K562 (cell line): Measurements from ENCODE around the gene FNBP1. TPM values are rescaled to one million over a fixed set of nuclear protein-coding genes. Genes with fewer than 3 reads are reported as not detected.
A peak's percentile ranks its signal among the peaks of the same experiment; 100 is the strongest.

Experiments
- BCOR ChIP-seq: fragments of 450-650 bp; IDR thresholded peaks from 2 replicates; pipeline ENCODE4 v1.6.1; 2016
- CREB3L1 ChIP-seq: fragments of 450-650 bp; IDR thresholded peaks from 2 replicates; pipeline ENCODE4 v1.6.1; 2014; ENCODE audit warnings: low read depth, mild to moderate bottlenecking, moderate library complexity, borderline replicate concordance
- CXXC5 ChIP-seq: fragments of 250-450 bp; sonication (Bioruptor Pico); IDR thresholded peaks from 2 replicates; pipeline ENCODE4 v1.8.0; 2022; ENCODE audit warnings: inconsistent platforms, mild to moderate bottlenecking, moderate library complexity
- ETV5 ChIP-seq: sonication (generic); formaldehyde crosslinking; IDR thresholded peaks from 2 replicates; pipeline ENCODE4 v1.4.0; 2020; ENCODE audit warnings: low read depth, mild to moderate bottlenecking, missing genetic modification reagents
- MYC ChIP-seq, 2 experiments: fragments of 250-450 bp in 1 of 2; sonication (Bioruptor Pico) in 1 of 2; IDR thresholded peaks; 2 replicates each; pipeline versions ENCODE4 v1.5.1 to v1.6.1; 2012 to 2021; ENCODE audit warnings: low read depth in 2 of 2, borderline replicate concordance in 1 of 2, improper control_type of control experiment in 1 of 2, low read length in 1 of 2, mild to moderate bottlenecking in 1 of 2, moderate library complexity in 1 of 2
- POLR2B ChIP-seq: fragments of 450-650 bp; IDR thresholded peaks from 2 replicates; pipeline ENCODE4 v1.6.1; 2018; ENCODE audit warnings: low read depth; ENCODE audit not compliant: partially characterized antibody
- REST ChIP-seq, 2 experiments: fragments of 450-650 bp; formaldehyde crosslinking in 1 of 2; IDR thresholded peaks; 2 replicates each; pipeline versions ENCODE4 v1.4.0 to v1.6.1; 2014 to 2020; ENCODE audit warnings: mild to moderate bottlenecking in 2 of 2, borderline replicate concordance in 1 of 2, low read depth in 1 of 2
- RNF2 ChIP-seq: sonication (generic); IDR thresholded peaks from 2 replicates; pipeline ENCODE4 v1.6.1; 2016
- TEAD4 ChIP-seq, 2 experiments: sonication (generic) in 1 of 2; formaldehyde crosslinking in 1 of 2; IDR thresholded peaks; 2 replicates each; pipeline versions ENCODE4 v1.6.1 to v1.8.0; 2012 to 2022; ENCODE audit warnings: borderline replicate concordance in 1 of 2, inconsistent platforms in 1 of 2, low read length in 1 of 2, mild to moderate bottlenecking in 1 of 2, missing genetic modification reagents in 1 of 2
- ZBTB26 ChIP-seq: fragments of 450-650 bp; formaldehyde crosslinking; IDR thresholded peaks from 2 replicates; pipeline ENCODE4 v1.4.0; 2022; ENCODE audit warnings: missing genetic modification characterization
- polyA plus RNA-seq, 8 experiments: library from polyadenylated mRNA; depleted of rRNA in 4 of 8; stranded (reverse) in 5 of 8; unstranded in 3 of 8; fragments of >200 nt; fragmentation: Nextera tagmentation in 2 of 8; fragmentation: Illumina TruSeq in 1 of 8; extraction: Ambion mirVana in 2 of 8; extraction: Trizol in 1 of 8; gene quantifications; 2 replicates each; pipeline versions ENCODE4 v1.2.1 to v1.2.3, GENCODE V29; 2011 to 2014; ENCODE audit warnings: inconsistent platforms in 1 of 8, missing spikeins in 1 of 8
- total RNA-seq, 7 experiments: library from RNA; depleted of rRNA in 6 of 7; stranded (reverse); fragments of >200 nt in 6 of 7; fragmentation: Illumina TruSeq in 2 of 7; extraction: Trizol in 2 of 7; gene quantifications; 2 replicates each; pipeline versions ENCODE4 v1.2.1 to v1.2.3, GENCODE V29; 2011 to 2021; ENCODE audit warnings: low replicate concordance in 1 of 7

The FNBP1 gene
- total and polyA plus RNA-seq, 9 of the 15 experiments (the other 6 are each of a cell fraction or from before 2014, with no cell fraction given): 1.8 to 14.9 (median 7.6) TPM

GRCh38 chr9:129838707-129839259, 204.2 kb downstream of the FNBP1 start (continued):
- TF ChIP-seq BCOR (peak; percentile 93), CREB3L1 (no peak), MYC (IDR thresholded peaks at IDR 0.05; ENCODE audit: low read depth, low read length) (peak; percentile 14; the same call in 1 of the 2 replicates), MYC (CRISPR knock-in tag; IDR thresholded peaks at IDR 0.05; ENCODE audit: borderline replicate concordance, low read depth) (no peak), REST (IDR thresholded peaks at IDR 0.05; ENCODE audit: borderline replicate concordance) (peak; percentile 4; the same call in 1 of the 2 replicates), REST (CRISPR knock-in tag; IDR thresholded peaks at IDR 0.05; ENCODE audit: low read depth) (no peak), TEAD4 (IDR thresholded peaks at IDR 0.05; ENCODE audit: low read length) (peak; percentile 44; the same call in 1 of the 2 replicates), TEAD4 (CRISPR knock-in tag; IDR thresholded peaks at IDR 0.05; ENCODE audit: borderline replicate concordance) (no peak), ZBTB26 (CRISPR knock-in tag) (no peak), POLR2B (peak; percentile 12), RNF2 (no peak), CXXC5 (CRISPR knock-in tag) (peak; percentile 56; the same call in 1 of the 2 replicates), ETV5 (CRISPR knock-in tag) (peak; percentile 90)
